HepG2 (cell line): ENCODE measurements around the gene KDM5C. TPM values are rescaled to one million over a fixed set of nuclear protein-coding genes. Genes with fewer than 3 reads are reported as not detected.

Experiments
- ATAC-seq: fragments of 200-7000 bp; cut with Tn5 transposase; 3 replicates; pipeline ENCODE4 v1.9.1; 2020; ENCODE audit warnings: mild to moderate bottlenecking, moderate library complexity
- BruUV-seq: library from RNA; stranded (reverse); fragments of 400-500 nt; replicated peaks from 2 replicates; lab custom pipeline; 2021; lab: Mats Ljungman, UMichigan
- CTCF ChIA-PET: fragments of 300-600 bp; formaldehyde crosslinking; extraction: SDS; loops from one replicate; lab custom pipeline; 2021; ENCODE audit warnings: low total read pairs, inconsistent platforms, low intra/inter-chr PET ratio; lab: Yijun Ruan, JAX
- POLR2A ChIA-PET: fragments of 350-600 bp; sonication (Branson Sonifier 250); formaldehyde crosslinking; loops from one replicate; lab custom pipeline; 2020; ENCODE audit warnings: antibody characterized with exemption, inconsistent platforms; lab: Yijun Ruan, JAX
- DNase-seq: peaks from one replicate; pipeline ENCODE4 v3.0.0-alpha.2; 2015; ENCODE audit warnings: low spot score
- FAIRE-seq: peaks from 3 replicates; lab custom pipeline; 2011; peaks lifted over from hg19 to GRCh38; lab: Jason Lieb, UNC
- H2AFZ ChIP-seq: one replicate; pipeline ENCODE4 v1.6.1; 2011; ENCODE audit warnings: low read length, inconsistent platforms
- H3K27ac ChIP-seq: fragments of 300-600 bp; 3 replicates; pipeline ENCODE4 v1.8.0; 2011; ENCODE audit warnings: mixed run types, mild to moderate bottlenecking, mixed read lengths, low read length, inconsistent platforms; ENCODE audit not compliant: insufficient read depth; ENCODE audit errors: extremely low read length
- H3K27me3 ChIP-seq, 2 experiments: fragments of 200-600 bp in 1 of 2; 2 replicates in 1 of 2; 3 replicates in 1 of 2; pipeline versions ENCODE4 v1.6.0 to v1.8.0; 2011; ENCODE audit warnings: low read length in 2 of 2, mild to moderate bottlenecking in 2 of 2, moderate library complexity in 2 of 2, inconsistent platforms in 1 of 2; ENCODE audit not compliant: insufficient read depth in 2 of 2, control insufficient read depth in 1 of 2
- H3K36me3 ChIP-seq, 2 experiments: fragments of 200-600 bp in 1 of 2; replicated peaks in 1 of 2; 2 replicates in 1 of 2; 3 replicates in 1 of 2; pipeline versions ENCODE4 v1.5.1 to v1.8.0; 2011; ENCODE audit warnings: low read length in 2 of 2, inconsistent platforms in 1 of 2; ENCODE audit not compliant: insufficient read depth in 2 of 2, control insufficient read depth in 1 of 2
- H3K4me1 ChIP-seq: 2 replicates; pipeline ENCODE4 v1.5.1; 2012; ENCODE audit warnings: low read length, inconsistent platforms; ENCODE audit not compliant: insufficient read depth
- H3K4me2 ChIP-seq: 2 replicates; pipeline ENCODE4 v1.6.0; 2011; ENCODE audit warnings: low read depth, low read length, inconsistent platforms
- H3K4me3 ChIP-seq, 3 experiments: fragments of 200-600 bp in 1 of 3; sonication (generic), shearing (Covaris generic) in 1 of 3; replicated peaks in 1 of 3; 2 replicates each; pipeline ENCODE4 v1.5.1; 2011 to 2016; ENCODE audit warnings: low read length in 3 of 3, inconsistent platforms in 2 of 3, low read depth in 2 of 3, mild to moderate bottlenecking in 2 of 3, control low read depth in 1 of 3, mixed read lengths in 1 of 3; ENCODE audit not compliant: insufficient read depth in 1 of 3
- H3K79me2 ChIP-seq: one replicate; pipeline ENCODE4 v1.6.1; 2011; ENCODE audit warnings: low read length, inconsistent platforms; ENCODE audit not compliant: insufficient read depth
- H3K9ac ChIP-seq: 2 replicates; pipeline ENCODE4 v1.6.0; 2011; ENCODE audit warnings: mild to moderate bottlenecking, low read depth, low read length, inconsistent platforms; ENCODE audit not compliant: insufficient read depth
- H3K9me3 ChIP-seq: 2 replicates; pipeline ENCODE4 v1.5.1; 2012; ENCODE audit warnings: mild to moderate bottlenecking, low read length
- H4K20me1 ChIP-seq: 2 replicates; pipeline ENCODE4 v1.6.0; 2011; ENCODE audit warnings: inconsistent platforms, mild to moderate bottlenecking, low read length, moderate library complexity; ENCODE audit not compliant: insufficient read depth
- BATF2 ChIP-seq: sonication (generic); formaldehyde crosslinking; IDR thresholded peaks from 2 replicates; pipeline ENCODE4 v1.8.0; 2022; ENCODE audit warnings: mild to moderate bottlenecking, missing genetic modification reagents, moderate library complexity
- ELF4 ChIP-seq: sonication (generic); formaldehyde crosslinking; IDR thresholded peaks from 2 replicates; pipeline ENCODE4 v1.5.0; 2020; ENCODE audit warnings: missing genetic modification reagents, mild to moderate bottlenecking, moderate library complexity, borderline replicate concordance
- FOXO1 ChIP-seq: sonication (generic); formaldehyde crosslinking; IDR thresholded peaks from 2 replicates; pipeline ENCODE4 v1.4.0; 2020; ENCODE audit warnings: missing genetic modification reagents
- HDAC2 ChIP-seq: sonication (generic); formaldehyde crosslinking; IDR thresholded peaks from 2 replicates; pipeline ENCODE4 v1.4.0; 2020; ENCODE audit warnings: missing genetic modification reagents
- KDM2A ChIP-seq: sonication (generic); formaldehyde crosslinking; IDR thresholded peaks from 2 replicates; pipeline ENCODE4 v1.4.0; 2020; ENCODE audit warnings: low read depth, missing genetic modification reagents, borderline replicate concordance
- MAFF ChIP-seq: IDR thresholded peaks from 2 replicates; pipeline ENCODE4 v1.6.1; 2011; ENCODE audit warnings: low read depth, low read length, improper control_type of control experiment
- PHF5A ChIP-seq: IDR thresholded peaks from one replicate; pipeline ENCODE4 v1.6.1; 2018; ENCODE audit warnings: low read depth, missing genetic modification reagents; ENCODE audit not compliant: unreplicated experiment
- PHF8 ChIP-seq: sonication (generic); formaldehyde crosslinking; IDR thresholded peaks from 2 replicates; pipeline ENCODE4 v1.5.0; 2020; ENCODE audit warnings: missing genetic modification reagents
- TFAP4 ChIP-seq: sonication (generic); IDR thresholded peaks from 2 replicates; pipeline ENCODE4 v1.6.1; 2016; ENCODE audit warnings: low read depth, borderline replicate concordance
- ZFY ChIP-seq: sonication (generic); formaldehyde crosslinking; IDR thresholded peaks from 2 replicates; pipeline ENCODE4 v1.4.0; 2020; ENCODE audit warnings: missing genetic modification reagents
- ZIK1 ChIP-seq: sonication (generic); formaldehyde crosslinking; IDR thresholded peaks from 2 replicates; pipeline ENCODE4 v1.5.0; 2020; ENCODE audit warnings: mild to moderate bottlenecking, low read depth, missing genetic modification reagents, borderline replicate concordance
- ZNF225 ChIP-seq: sonication (generic); formaldehyde crosslinking; IDR thresholded peaks from 2 replicates; pipeline ENCODE4 v1.4.0; 2020; ENCODE audit warnings: mild to moderate bottlenecking, missing genetic modification reagents
- ZNF441 ChIP-seq: sonication (generic); formaldehyde crosslinking; IDR thresholded peaks from 2 replicates; pipeline ENCODE4 v1.7.0; 2021; ENCODE audit warnings: missing genetic modification reagents, borderline replicate concordance
- ZNF552 ChIP-seq: sonication (generic); formaldehyde crosslinking; IDR thresholded peaks from 2 replicates; pipeline ENCODE4 v1.9.0; 2022; ENCODE audit warnings: missing genetic modification reagents, mild to moderate bottlenecking, borderline replicate concordance
- ZNF775 ChIP-seq: sonication (generic); formaldehyde crosslinking; IDR thresholded peaks from 2 replicates; pipeline ENCODE4 v1.4.0; 2020; ENCODE audit warnings: missing genetic modification reagents, mild to moderate bottlenecking, moderate library complexity, borderline replicate concordance
- WGBS: methylation state at CpG from one replicate; pipeline ENCODE4 v1.1.6; 2017; ENCODE audit warnings: low lambda C conversion rate; 5-methylcytosine and 5-hydroxymethylcytosine counted together
- in situ Hi-C: cut with HindIII; loops from 2 replicates; pipeline ENCODE4 v1.10.0; 2017; ENCODE audit warnings: low pct_unique_long_range_greater_than_20kb; ENCODE audit not compliant: extremely low pct_ligation_motif_present
- intact Hi-C: fragments of 100-400 bp; cut with micrococcal nuclease; formaldehyde crosslinking; loops from one replicate; pipeline ENCODE4 v1.10.0; 2022; ENCODE audit not compliant: unreplicated experiment
- polyA plus RNA-seq, 8 experiments: library from polyadenylated mRNA; depleted of rRNA in 3 of 8; stranded (reverse) in 7 of 8; unstranded in 1 of 8; fragments of >200 nt; fragmentation: Illumina TruSeq in 4 of 8; extraction: Trizol in 4 of 8; gene quantifications; 2 replicates each; pipeline versions ENCODE4 v1.2.1 to v1.2.3, GENCODE V29; 2011 to 2016; ENCODE audit warnings: low read depth in 4 of 8, missing spikeins in 1 of 8, mixed read lengths in 1 of 8; ENCODE audit not compliant: insufficient read depth in 1 of 8
- total RNA-seq, 5 experiments: library from RNA; depleted of rRNA; stranded (reverse); fragments of >200 nt; fragmentation: Illumina TruSeq; extraction: Trizol; gene quantifications; 2 replicates each; pipeline ENCODE4 v1.2.3, GENCODE V29; 2016; ENCODE audit warnings: low read depth in 1 of 5
- TF ChIP-seq, protein P1 (sequence below): sonication (generic); formaldehyde crosslinking; IDR thresholded peaks from 2 replicates; pipeline ENCODE4 v1.4.0; 2020; ENCODE audit warnings: missing genetic modification reagents
- TF ChIP-seq, protein P2 (sequence below): sonication (generic); formaldehyde crosslinking; IDR thresholded peaks from 2 replicates; pipeline ENCODE4 v1.4.0; 2020; ENCODE audit warnings: mild to moderate bottlenecking, missing genetic modification reagents

The KDM5C gene
- total and polyA plus RNA-seq, 2 of the 13 experiments (the other 11 are each of a cell fraction or from before 2014, with no cell fraction given): 32.5 to 34.0 TPM

DNA sequence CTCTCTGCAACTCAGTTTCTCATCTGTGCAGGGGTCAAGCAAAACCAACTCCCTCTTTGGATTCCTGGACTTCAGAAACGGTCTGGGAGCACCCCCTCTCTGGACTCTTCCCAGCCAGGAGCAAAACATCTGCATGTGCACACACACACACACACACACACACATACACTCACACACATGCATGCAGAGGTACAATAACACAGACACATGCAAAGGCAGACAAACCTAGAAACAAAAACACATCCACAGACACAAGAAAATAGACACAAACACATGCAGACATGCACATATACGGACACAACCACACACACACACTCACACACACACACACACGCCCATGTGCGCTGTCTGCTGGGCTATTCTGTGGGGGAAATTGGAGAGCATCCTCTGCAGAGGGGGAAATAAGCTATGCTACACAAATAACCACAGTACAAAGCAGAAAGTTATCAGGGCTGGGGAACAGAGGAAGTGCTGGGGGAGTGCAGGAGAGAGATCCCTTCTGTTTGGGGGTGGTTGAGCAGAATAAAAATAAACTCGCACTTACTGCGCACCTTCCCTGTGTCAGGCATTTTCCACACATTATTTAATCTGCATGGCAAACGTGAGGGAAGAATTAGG lies 36.5 kb upstream of the KDM5C start:
- no peak for ATAC-seq
- H3K4me1 ChIP-seq: no peaks in the 10 kb centered on the region
- no peak overlapping the region for H3K4me2 ChIP-seq
- no peak overlapping the region for H2AFZ ChIP-seq
- no peaks in the 10 kb centered on the region for H3K79me2 ChIP-seq
- ChIA-PET CTCF (no interaction called here), POLR2A (no interaction called here)
- in situ Hi-C loops (no loop called here), intact Hi-C loops (no loop called here)
- DNase-seq: no peak
- no peak overlapping the region for H3K4me3 ChIP-seq
- 16% methylated on average over 6 of the region's 7 CpGs for WGBS
- no peak overlapping the region for H3K27ac ChIP-seq
- TF ChIP-seq PHF8 (CRISPR knock-in tag) (no peak), ZNF552 (no peak), TFAP4 (no peak), ZNF775 (CRISPR knock-in tag) (no peak), ZIK1 (CRISPR knock-in tag) (no peak), ZFY (CRISPR knock-in tag) (no peak), ZNF441 (CRISPR knock-in tag) (no peak), HDAC2 (no peak), ZNF225 (CRISPR knock-in tag) (no peak), KDM2A (CRISPR knock-in tag) (no peak), PHF5A (no peak), ELF4 (no peak), MAFF (no peak), FOXO1 (CRISPR knock-in tag) (no peak), BATF2 (no peak)
- TF ChIP-seq, protein P1, sequence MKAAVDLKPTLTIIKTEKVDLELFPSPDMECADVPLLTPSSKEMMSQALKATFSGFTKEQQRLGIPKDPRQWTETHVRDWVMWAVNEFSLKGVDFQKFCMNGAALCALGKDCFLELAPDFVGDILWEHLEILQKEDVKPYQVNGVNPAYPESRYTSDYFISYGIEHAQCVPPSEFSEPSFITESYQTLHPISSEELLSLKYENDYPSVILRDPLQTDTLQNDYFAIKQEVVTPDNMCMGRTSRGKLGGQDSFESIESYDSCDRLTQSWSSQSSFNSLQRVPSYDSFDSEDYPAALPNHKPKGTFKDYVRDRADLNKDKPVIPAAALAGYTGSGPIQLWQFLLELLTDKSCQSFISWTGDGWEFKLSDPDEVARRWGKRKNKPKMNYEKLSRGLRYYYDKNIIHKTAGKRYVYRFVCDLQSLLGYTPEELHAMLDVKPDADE: no peak
- TF ChIP-seq, protein P2, sequence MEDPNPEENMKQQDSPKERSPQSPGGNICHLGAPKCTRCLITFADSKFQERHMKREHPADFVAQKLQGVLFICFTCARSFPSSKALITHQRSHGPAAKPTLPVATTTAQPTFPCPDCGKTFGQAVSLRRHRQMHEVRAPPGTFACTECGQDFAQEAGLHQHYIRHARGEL: no peak
- no peak for FAIRE-seq
- no peaks in the 10 kb centered on the region for H3K36me3 ChIP-seq
- H3K9ac ChIP-seq: no peak overlapping the region
- BruUV-seq: no TSS peak
- no peaks in the 10 kb centered on the region for H3K27me3 ChIP-seq
- no peaks in the 10 kb centered on the region for H4K20me1 ChIP-seq
- H3K9me3 ChIP-seq: no peaks in the 10 kb centered on the region
